ENCODE measurements around the gene OMP.

GRCh38 chr11:77103319-77103718 lies 679 bp downstream of the OMP start:
- TF ChIP-seq CTCF (IDR thresholded peaks at IDR 0.05) (no peak), POLR2A (IDR thresholded peaks at IDR 0.05) (no peak)
